AG08395 (cell line): ENCODE results near the gene CNOT10.
"Not testable (repeated sequence)": the region's sequence is repeated elsewhere in the genome, so short reads cannot be mapped to it uniquely, and the experiment has no call there.

Source experiments
- DNase-seq: peaks from one replicate; pipeline ENCODE4 v3.0.0; 2012; ENCODE audit warnings: mixed read lengths, low spot score

CNOT10 gene, protein sequence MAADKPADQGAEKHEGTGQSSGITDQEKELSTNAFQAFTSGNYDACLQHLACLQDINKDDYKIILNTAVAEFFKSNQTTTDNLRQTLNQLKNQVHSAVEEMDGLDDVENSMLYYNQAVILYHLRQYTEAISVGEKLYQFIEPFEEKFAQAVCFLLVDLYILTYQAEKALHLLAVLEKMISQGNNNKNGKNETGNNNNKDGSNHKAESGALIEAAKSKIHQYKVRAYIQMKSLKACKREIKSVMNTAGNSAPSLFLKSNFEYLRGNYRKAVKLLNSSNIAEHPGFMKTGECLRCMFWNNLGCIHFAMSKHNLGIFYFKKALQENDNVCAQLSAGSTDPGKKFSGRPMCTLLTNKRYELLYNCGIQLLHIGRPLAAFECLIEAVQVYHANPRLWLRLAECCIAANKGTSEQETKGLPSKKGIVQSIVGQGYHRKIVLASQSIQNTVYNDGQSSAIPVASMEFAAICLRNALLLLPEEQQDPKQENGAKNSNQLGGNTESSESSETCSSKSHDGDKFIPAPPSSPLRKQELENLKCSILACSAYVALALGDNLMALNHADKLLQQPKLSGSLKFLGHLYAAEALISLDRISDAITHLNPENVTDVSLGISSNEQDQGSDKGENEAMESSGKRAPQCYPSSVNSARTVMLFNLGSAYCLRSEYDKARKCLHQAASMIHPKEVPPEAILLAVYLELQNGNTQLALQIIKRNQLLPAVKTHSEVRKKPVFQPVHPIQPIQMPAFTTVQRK

DNA sequence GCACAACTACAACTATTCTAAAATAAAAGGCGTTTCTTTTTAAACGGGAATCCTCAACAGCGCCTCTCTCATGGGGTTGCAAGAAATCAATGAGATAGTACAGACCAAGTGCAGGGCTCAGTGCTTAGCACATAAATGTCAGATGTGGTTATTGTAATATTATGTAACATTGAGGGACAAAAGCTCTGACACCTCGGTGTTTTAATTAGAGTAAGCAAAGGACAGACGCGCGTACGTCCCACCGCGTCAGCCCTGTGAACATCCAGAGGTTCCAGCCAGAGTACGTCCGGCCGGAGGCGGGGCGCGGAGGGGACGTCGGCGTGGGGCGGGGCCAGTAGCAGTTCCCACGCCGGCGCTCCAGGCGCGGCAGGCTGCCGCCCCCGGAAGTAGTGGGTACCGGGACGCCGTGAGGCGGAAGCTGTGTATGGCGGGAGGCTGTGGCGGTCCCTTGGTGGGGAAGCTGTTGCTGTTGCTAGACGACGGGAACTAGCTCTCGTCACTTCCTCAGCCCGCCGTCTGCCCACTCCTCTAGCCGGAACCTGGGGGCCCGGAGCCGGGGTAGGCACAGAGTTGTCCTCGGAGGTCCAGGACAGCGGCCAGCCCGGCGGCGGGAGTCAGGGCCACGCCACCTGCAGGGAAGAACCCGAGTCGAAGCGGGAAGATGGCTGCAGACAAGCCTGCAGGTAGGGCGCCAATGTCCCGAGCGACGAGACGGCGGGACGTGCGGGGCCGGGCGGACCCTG is at the start of gene CNOT10:
CNOT10 (plus strand) TSS at position 389 of the 743 bp plus-strand sequence; CDS start at position 662, 273 bp downstream.
- DNase-seq: peak; percentile 97

- DNase-seq: no peak
These were observed 44.0 kb upstream of the CNOT10 start for GRCh38 chr3:32640939-32641338.

- peak; percentile 46 for DNase-seq
These were observed 43.6 kb upstream of the CNOT10 start for GRCh38 chr3:32641356-32641755.

GRCh38 chr3:32643354-32643753 is 41.6 kb upstream of the CNOT10 start:
- DNase-seq: no peak

- DNase-seq: no peak
These were observed 41.2 kb upstream of the CNOT10 start for GRCh38 chr3:32643816-32644215.

- DNase-seq: no peak
These were observed 40.6 kb upstream of the CNOT10 start for GRCh38 chr3:32644380-32644779.

- peak; percentile 33 for DNase-seq
These were observed 38.2 kb upstream of the CNOT10 start for GRCh38 chr3:32646761-32647160.

- not testable (repeated sequence) for DNase-seq
These were observed 32.5 kb upstream of the CNOT10 start for GRCh38 chr3:32652337-32653100.

- DNase-seq: no peak
These were observed 29.8 kb upstream of the CNOT10 start for GRCh38 chr3:32655167-32655566.

- DNase-seq: no peak
These were observed 24.4 kb upstream of the CNOT10 start for GRCh38 chr3:32660634-32661033.

DNA sequence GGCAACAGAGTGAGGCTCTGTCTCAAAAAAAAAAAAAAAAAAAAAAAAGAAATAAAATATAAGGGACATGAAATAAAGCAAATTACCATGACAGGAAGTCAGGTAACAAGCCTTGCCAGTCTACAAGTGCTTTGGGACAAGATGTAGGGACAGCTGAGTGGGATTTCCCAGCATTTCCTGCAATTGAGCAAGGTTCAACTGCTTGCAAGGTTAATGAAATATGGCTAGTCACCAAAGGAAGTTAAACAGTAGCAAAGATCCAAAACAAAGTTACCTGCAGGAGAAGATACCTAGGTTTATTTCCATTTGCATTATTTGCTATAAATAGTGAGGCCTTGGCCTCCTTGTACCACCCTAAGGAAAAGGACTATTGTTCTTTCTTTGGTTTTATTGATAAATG is 22.3 kb upstream of the CNOT10 start:
- no peak for DNase-seq

- peak; percentile 67 for DNase-seq
These were observed 20.3 kb upstream of the CNOT10 start for GRCh38 chr3:32664630-32665075.

- DNase-seq: no peak
These were observed 17.9 kb upstream of the CNOT10 start for GRCh38 chr3:32667072-32667582.

DNA sequence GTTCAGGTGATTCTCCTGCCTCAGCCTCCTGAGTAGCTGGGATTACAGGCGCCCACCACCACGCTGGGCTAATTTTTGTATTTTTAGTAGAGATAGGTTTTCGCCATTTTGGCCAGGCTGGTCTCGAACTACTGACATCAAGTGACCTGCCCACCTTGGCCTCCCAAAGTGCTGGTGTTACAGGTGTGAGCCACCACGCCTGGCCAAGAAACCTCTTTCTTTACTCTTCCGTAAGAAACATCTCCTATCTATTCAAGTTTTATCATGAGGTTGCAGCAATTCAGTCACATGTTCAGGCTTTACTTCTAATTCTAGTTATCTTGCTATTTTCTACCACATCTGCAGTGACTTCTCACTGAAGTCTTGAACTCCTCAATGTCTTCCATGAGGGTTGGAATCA is 15.8 kb upstream of the CNOT10 start:
- DNase-seq: not testable (repeated sequence)

- DNase-seq: not testable (repeated sequence)
These were observed 11.3 kb upstream of the CNOT10 start for GRCh38 chr3:32673730-32674129.

DNA sequence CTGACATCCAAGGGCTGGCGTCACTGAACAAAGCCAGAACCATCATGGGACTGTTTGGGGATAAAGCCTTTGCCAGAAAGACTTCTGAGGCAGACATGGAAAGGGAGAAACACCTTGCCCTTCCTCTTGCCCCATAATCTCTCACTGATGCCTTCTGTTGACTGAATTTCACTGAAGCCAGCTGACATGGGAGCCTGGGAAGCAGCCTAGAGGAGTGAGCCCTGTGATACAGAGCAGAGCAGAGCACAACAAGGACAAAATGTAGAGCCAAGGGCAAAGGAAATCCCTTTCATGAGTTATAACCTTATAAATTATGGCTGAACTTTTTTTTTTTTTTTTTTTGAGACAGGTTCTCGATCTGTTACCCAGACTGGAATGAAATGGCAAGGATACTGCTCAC is 9.8 kb upstream of the CNOT10 start:
- DNase-seq: no peak

GRCh38 chr3:32675650-32676049 is 9.3 kb upstream of the CNOT10 start:
- no peak for DNase-seq

GRCh38 chr3:32681811-32682210 is 3.2 kb upstream of the CNOT10 start:
- no peak for DNase-seq

DNA sequence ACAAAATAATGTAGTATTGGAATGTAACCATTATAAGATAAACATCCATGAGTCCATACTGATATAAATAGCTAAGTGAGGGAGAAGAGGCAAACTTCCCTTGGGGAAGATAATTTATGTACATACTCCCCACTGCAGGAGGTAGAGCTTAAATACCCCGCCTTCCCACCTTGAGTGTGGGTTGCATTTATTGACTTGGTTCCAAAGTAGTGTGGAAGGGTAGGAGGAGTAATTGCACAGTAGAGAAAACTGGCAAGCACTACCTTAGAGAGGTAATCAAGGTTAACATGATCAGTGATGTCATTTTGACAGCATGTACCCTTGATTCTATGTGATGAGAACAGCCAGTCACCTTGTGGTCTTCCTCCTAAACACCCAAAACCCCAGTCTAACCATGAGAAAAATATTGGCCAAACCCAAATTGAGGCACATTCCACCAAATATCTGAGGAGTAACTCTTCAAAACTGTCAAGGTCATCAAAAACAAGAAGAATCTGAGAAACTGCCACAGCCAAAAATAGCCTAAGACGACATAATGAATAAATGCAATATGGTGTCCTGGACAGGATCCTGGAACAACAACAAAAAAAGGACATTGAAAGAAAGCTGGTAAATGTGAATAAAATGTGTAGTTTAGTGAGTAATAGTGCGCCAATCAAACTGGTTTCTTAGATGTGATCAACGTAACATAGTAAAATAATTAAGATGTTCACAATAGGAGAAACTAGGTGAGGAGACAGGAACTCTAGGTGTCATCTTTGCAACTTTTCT is 774 bp upstream of the CNOT10 start:
- DNase-seq: no peak

GRCh38 chr3:32685543-32686185 is 676 bp downstream of the CNOT10 start:
- peak; percentile 10 for DNase-seq
